ENCODE results near the gene ENO3. TPM values are rescaled to one million over a fixed set of nuclear protein-coding genes. Genes with fewer than 3 reads are reported as not detected.

ENO3 gene
- total RNA-seq, 1 donor from 2014 or later = 52.7 TPM

- DNase-seq (ENCODE audit: low spot score) (peak; percentile 91), ATAC-seq (peak; percentile 65)
Observed at GRCh38 chr17:4948931-4949320, 2.0 kb upstream of the ENO3 start.

- ATAC-seq (peak; percentile 61), DNase-seq (ENCODE audit: low spot score) (peak; percentile 91)
Observed at GRCh38 chr17:4949321-4950074, 1.4 kb upstream of the ENO3 start.

GRCh38 chr17:4950075-4950745 is 709 bp upstream of the ENO3 start:
- DNase-seq (ENCODE audit: low spot score) (peak; percentile 84), ATAC-seq (peak; percentile 9)

GRCh38 chr17:4951486-4951885 is 567 bp downstream of the ENO3 start:
- no peak for ATAC-seq

GRCh38 chr17:4953451-4953961 is 2.6 kb downstream of the ENO3 start:
- no peak for DNase-seq (ENCODE audit: low spot score)
- ATAC-seq = no peak

More at GRCh38 chr17:4951486-4951885, 567 bp downstream of the ENO3 start:
- no peak for DNase-seq (ENCODE audit: low spot score)

GRCh38 chr17:4955091-4955490 is 4.2 kb downstream of the ENO3 start:
- DNase-seq (ENCODE audit: low spot score) = no peak
- no peak for ATAC-seq

GRCh38 chr17:4956493-4957061 is 5.7 kb downstream of the ENO3 start:
- no peak for ATAC-seq
- DNase-seq (ENCODE audit: low spot score) = no peak

- ATAC-seq (peak; percentile 91), DNase-seq (ENCODE audit: low spot score) (peak; percentile 75)
Observed at GRCh38 chr17:4958102-4958501, 7.2 kb downstream of the ENO3 start.

- peak; percentile 22 for ATAC-seq
Observed at GRCh38 chr17:4959261-4959965, 8.5 kb downstream of the ENO3 start.

GRCh38 chr17:4960279-4960922 is 9.5 kb downstream of the ENO3 start:
- ATAC-seq (no peak), DNase-seq (ENCODE audit: low spot score) (no peak)

More at GRCh38 chr17:4959261-4959965, 8.5 kb downstream of the ENO3 start:
- no peak for DNase-seq (ENCODE audit: low spot score)

- ATAC-seq (no peak), DNase-seq (ENCODE audit: low spot score) (no peak)
Observed at GRCh38 chr17:4965311-4965986, 14.5 kb downstream of the ENO3 start.

- DNase-seq (ENCODE audit: low spot score) (peak; percentile 99), ATAC-seq (peak; percentile 77)
Observed at GRCh38 chr17:4966844-4967538, 16.1 kb downstream of the ENO3 start.

GRCh38 chr17:4967539-4968485 is 16.9 kb downstream of the ENO3 start, which contains the start of gene SPAG7:
Gene SPAG7 (minus strand): TSS chr17:4967817. CDS start chr17:4967804, 13 bp downstream.
- DNase-seq (ENCODE audit: low spot score) = peak; percentile 97
- peak; percentile 77 for ATAC-seq

GRCh38 chr17:4968486-4969046 is 17.6 kb downstream of the ENO3 start:
- ATAC-seq (no peak), DNase-seq (ENCODE audit: low spot score) (no peak)

- ATAC-seq = no peak
- no peak for DNase-seq (ENCODE audit: low spot score)
Observed at GRCh38 chr17:4969047-4969550, 18.2 kb downstream of the ENO3 start.

- ATAC-seq (peak; percentile 21), DNase-seq (ENCODE audit: low spot score) (peak; percentile 78)
Observed at GRCh38 chr17:4969551-4970173, 18.7 kb downstream of the ENO3 start.

GRCh38 chr17:4970273-4970672 is 19.4 kb downstream of the ENO3 start:
- DNase-seq (ENCODE audit: low spot score) = no peak
- ATAC-seq = no peak
